SJSA1 (cell line): ENCODE measurements around the gene ADGRD1. TPM values are rescaled to one million over a fixed set of nuclear protein-coding genes. Genes with fewer than 3 reads are reported as not detected.
"Not testable (repeated sequence)": the region's sequence is repeated elsewhere in the genome, so short reads cannot be mapped to it uniquely, and the experiment has no call there.

Source experiments
- DNase-seq, 2 experiments: peaks; one replicate each; pipeline ENCODE4 v3.0.0-alpha.2; 2015 to 2020; ENCODE audit warnings: low spot score in 2 of 2, low read depth in 1 of 2
- H3K27ac ChIP-seq: fragments of 250-450 bp; sonication (Bioruptor Pico); 2 replicates; pipeline ENCODE4 v1.5.1; 2020; ENCODE audit warnings: mild to moderate bottlenecking, moderate library complexity
- H3K27me3 ChIP-seq: fragments of 250-450 bp; sonication (Bioruptor Pico); replicated peaks from 2 replicates; pipeline ENCODE4 v1.5.1; 2020; ENCODE audit warnings: mild to moderate bottlenecking, moderate library complexity
- H3K36me3 ChIP-seq: fragments of 250-450 bp; sonication (Bioruptor Pico); 2 replicates; pipeline ENCODE4 v1.5.1; 2020; ENCODE audit warnings: mild to moderate bottlenecking
- H3K4me1 ChIP-seq: fragments of 250-450 bp; sonication (Bioruptor Pico); replicated peaks from 2 replicates; pipeline ENCODE4 v1.6.1; 2021; ENCODE audit warnings: mild to moderate bottlenecking
- H3K4me3 ChIP-seq: fragments of 250-450 bp; sonication (Bioruptor Pico); 2 replicates; pipeline ENCODE4 v1.5.1; 2020; ENCODE audit warnings: mild to moderate bottlenecking
- H3K9me3 ChIP-seq: fragments of 250-450 bp; sonication (Bioruptor Pico); replicated peaks from 2 replicates; pipeline ENCODE4 v1.5.1; 2020; ENCODE audit warnings: mild to moderate bottlenecking
- total RNA-seq: library from RNA; depleted of rRNA; stranded (reverse); fragments of >200 nt; shearing (Covaris generic); gene quantifications from 2 replicates; pipeline ENCODE4 v1.2.3, GENCODE V29; 2014

ADGRD1 gene
- total RNA-seq, 1 experiment from 2014 or later = 1.0 TPM

GRCh38 chr12:131070668-131071067 is 117.0 kb downstream of the ADGRD1 start:
- H3K27me3 ChIP-seq = not testable (repeated sequence)

DNA sequence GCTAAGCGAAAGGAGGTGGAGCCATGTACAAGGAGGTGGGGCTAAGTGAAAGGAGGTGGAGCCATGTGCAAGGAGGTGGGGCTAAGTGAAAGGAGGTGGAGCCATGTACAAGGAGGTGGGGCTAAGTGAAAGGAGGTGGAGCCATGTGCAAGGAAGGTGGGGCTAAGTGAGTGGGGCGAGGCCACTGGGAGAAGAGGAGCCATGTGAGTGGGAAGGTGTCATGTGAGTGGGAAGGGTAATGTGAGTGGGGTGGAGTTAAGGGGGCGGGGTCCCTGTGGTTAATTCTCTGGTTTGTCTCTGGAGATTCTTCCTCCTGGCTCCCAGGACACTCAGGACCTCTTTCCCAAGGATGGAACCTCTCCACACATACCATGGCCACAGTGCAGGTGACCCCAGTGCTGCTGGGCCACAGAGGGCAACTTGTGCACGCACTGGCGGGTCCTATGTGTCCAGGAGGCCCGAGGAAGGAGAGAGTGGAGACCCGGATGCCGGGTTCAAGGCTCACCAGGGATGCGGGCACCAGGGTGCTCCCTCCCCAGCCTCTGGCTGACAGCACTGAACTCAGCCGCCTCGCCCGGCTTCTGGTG is 117.6 kb downstream of the ADGRD1 start:
- H3K9me3 ChIP-seq, H3K36me3 ChIP-seq, H3K27ac ChIP-seq, H3K4me3 ChIP-seq, H3K4me1 ChIP-seq, H3K27me3 ChIP-seq: not testable (repeated sequence)
- peak in 1 of 2 experiments; percentile 28 for DNase-seq

More at GRCh38 chr12:131070668-131071067, 117.0 kb downstream of the ADGRD1 start:
- DNase-seq = peak in 1 of 2 experiments; percentile 16
- H3K36me3 ChIP-seq, H3K9me3 ChIP-seq, H3K27ac ChIP-seq, H3K4me3 ChIP-seq, H3K4me1 ChIP-seq: not testable (repeated sequence)

DNA sequence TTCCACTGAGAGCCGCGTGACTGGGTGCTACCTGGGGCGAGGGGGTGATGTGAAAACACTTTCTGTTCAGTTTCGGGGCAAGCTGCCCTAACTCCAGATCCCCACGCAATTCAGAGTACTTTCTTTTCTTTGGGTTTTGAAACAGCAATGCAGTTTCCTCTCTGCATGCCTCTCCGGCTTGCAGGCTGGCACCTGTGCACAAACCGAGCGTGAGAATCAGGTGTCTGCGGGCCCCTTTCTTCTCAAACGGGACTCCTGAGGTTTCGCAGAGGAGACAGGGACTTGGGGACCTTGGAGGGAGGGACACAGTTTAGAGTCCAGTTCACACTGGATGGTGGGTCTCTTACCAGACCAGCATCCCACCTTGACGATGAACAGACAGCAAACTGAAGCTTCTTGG is 118.2 kb downstream of the ADGRD1 start:
- H3K4me3 ChIP-seq, H3K9me3 ChIP-seq, H3K27me3 ChIP-seq, H3K36me3 ChIP-seq, H3K4me1 ChIP-seq, H3K27ac ChIP-seq, DNase-seq: not testable (repeated sequence)

- Histone ChIP-seq H3K4me1 (peaks cover 7% of the 10 kb centered on the region; the same call in 1 of the 2 replicates), H3K27ac (no peak overlapping the region), H3K4me3 (no peak overlapping the region), H3K27me3 (no peaks in the 10 kb centered on the region), H3K36me3 (no peaks in the 10 kb centered on the region), H3K9me3 (no peaks in the 10 kb centered on the region)
- DNase-seq = peak in 1 of 2 experiments; percentile 28
These were observed 118.9 kb downstream of the ADGRD1 start for GRCh38 chr12:131072451-131073230.

DNA sequence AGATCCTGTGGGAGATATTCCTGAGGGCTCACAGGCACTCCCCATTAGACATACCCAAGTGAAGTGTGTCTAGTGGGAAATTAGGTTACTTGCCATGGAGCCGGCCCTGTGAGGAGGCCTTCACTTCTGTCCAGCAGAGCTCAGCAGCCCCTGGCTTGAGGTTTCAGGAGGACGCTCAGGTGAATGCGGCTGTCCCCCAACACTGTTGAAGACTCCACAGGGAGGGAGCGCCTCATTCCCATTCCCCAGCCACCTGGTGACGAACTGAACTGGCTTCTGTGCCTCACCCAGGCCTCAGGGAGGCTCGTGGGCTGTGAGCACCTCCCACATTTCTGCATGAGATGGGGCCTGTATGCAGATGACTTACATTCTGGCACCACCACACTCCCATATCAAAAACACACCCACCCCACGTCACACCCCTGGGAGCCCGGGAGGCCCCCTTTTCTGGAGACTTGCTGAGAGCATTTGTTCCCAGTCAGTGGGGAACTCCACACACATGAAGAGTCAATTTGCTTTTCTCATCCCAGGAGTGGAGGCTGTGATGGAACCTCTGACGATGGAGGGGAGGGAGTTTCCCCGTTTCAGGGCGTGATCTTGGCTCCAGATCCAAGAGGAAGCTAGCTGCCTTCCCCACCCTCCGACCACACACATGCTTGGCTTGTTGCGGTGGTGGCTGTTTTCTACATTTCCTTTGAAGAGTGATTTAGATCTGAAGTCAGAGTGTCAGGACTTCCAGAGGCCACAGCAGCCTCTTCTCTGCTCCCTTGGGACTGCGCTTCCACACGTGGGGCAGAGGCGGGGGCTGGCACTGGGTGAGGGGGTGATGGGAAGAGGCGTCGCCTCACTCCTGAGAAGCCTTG is 120.7 kb downstream of the ADGRD1 start:
- Histone ChIP-seq H3K27me3 (no peaks in the 10 kb centered on the region), H3K4me3 (no peak overlapping the region), H3K27ac (no peak overlapping the region), H3K4me1 (peaks cover 7% of the 10 kb centered on the region; the same call in 1 of the 2 replicates), H3K36me3 (no peaks in the 10 kb centered on the region), H3K9me3 (no peaks in the 10 kb centered on the region)
- DNase-seq = peak; percentile 58 to 63

DNA sequence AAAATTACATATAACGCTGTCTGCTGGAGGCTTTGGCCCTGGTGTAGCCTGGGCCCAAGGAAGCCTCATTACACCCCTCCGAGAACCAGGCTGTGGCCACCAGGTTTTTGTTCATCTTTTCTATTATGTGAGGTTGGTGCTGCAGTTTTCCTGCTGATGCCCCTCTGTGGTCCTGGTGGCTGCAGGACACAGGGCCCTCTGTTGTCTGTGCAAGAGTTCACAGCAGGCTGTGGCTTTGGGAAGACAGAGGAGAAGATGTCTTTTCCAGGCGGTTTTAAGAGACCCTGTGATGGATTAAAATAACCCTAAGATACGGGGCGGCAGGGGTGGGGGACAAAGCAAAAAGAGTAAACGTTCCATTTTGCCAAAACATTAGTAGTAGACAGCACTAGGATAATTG is 121.5 kb downstream of the ADGRD1 start:
- DNase-seq = peak in 1 of 2 experiments; percentile 8
- Histone ChIP-seq H3K9me3 (no peaks in the 10 kb centered on the region), H3K27ac (no peak overlapping the region), H3K4me3 (no peak overlapping the region), H3K36me3 (no peaks in the 10 kb centered on the region), H3K4me1 (peaks cover 7% of the 10 kb centered on the region; the same call in 1 of the 2 replicates), H3K27me3 (no peaks in the 10 kb centered on the region)

DNA sequence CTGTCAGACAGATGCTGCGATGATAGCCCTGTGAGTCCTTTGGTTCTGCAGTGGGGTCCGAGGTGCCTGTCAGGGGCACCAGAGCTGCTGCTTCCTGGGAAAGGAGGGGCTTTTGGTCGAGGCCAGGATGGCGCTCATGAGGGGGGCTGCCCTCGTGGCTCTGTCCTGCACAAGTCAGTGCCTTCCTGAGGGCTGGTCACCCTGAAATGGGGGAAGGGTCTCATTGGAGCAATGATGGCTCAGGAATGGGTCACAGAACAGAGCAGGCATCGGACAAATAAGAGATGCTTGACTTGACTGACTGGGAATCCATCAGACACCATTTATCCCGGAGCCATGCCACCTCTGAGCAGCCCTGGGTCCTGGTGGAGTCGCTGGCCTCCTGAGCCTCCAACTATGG is 121.9 kb downstream of the ADGRD1 start:
- Histone ChIP-seq H3K9me3 (no peaks in the 10 kb centered on the region), H3K36me3 (no peaks in the 10 kb centered on the region), H3K4me3 (no peak overlapping the region), H3K4me1 (peaks cover 7% of the 10 kb centered on the region; the same call in 1 of the 2 replicates), H3K27me3 (no peaks in the 10 kb centered on the region), H3K27ac (no peak overlapping the region)
- DNase-seq = peak in 1 of 2 experiments; percentile 20

GRCh38 chr12:131076296-131076695 is 122.6 kb downstream of the ADGRD1 start:
- H3K27ac ChIP-seq = no peak overlapping the region
- DNase-seq = peak in 1 of 2 experiments; percentile 15
- peaks cover 7% of the 10 kb centered on the region; the same call in 1 of the 2 replicates for H3K4me1 ChIP-seq
- H3K9me3 ChIP-seq = no peaks in the 10 kb centered on the region
- H3K27me3 ChIP-seq = no peaks in the 10 kb centered on the region
- no peak overlapping the region for H3K4me3 ChIP-seq
- no peaks in the 10 kb centered on the region for H3K36me3 ChIP-seq

- peaks cover 7% of the 10 kb centered on the region; the same call in 1 of the 2 replicates for H3K4me1 ChIP-seq
- DNase-seq = peak in 1 of 2 experiments; percentile 29
- H3K27me3 ChIP-seq = no peaks in the 10 kb centered on the region
- H3K4me3 ChIP-seq = no peak overlapping the region
- no peaks in the 10 kb centered on the region for H3K36me3 ChIP-seq
- no peaks in the 10 kb centered on the region for H3K9me3 ChIP-seq
- no peak overlapping the region for H3K27ac ChIP-seq
These were observed 123.4 kb downstream of the ADGRD1 start for GRCh38 chr12:131076791-131077747.

- DNase-seq = peak in 1 of 2 experiments; percentile 23
- Histone ChIP-seq H3K9me3 (no peaks in the 10 kb centered on the region), H3K27ac (no peak overlapping the region), H3K36me3 (no peaks in the 10 kb centered on the region), H3K4me1 (peaks cover 7% of the 10 kb centered on the region; the same call in 1 of the 2 replicates), H3K27me3 (no peaks in the 10 kb centered on the region), H3K4me3 (no peak overlapping the region)
These were observed 124.3 kb downstream of the ADGRD1 start for GRCh38 chr12:131077931-131078391.

GRCh38 chr12:131082290-131083194 is 128.8 kb downstream of the ADGRD1 start:
- peak in 1 of 2 experiments; percentile 26 for DNase-seq
- Histone ChIP-seq H3K36me3 (no peaks in the 10 kb centered on the region), H3K4me3 (no peak overlapping the region), H3K9me3 (no peaks in the 10 kb centered on the region), H3K4me1 (no peaks in the 10 kb centered on the region), H3K27ac (no peak overlapping the region), H3K27me3 (no peaks in the 10 kb centered on the region)
